GM10266 (cell line): ENCODE measurements around the gene FLCN.

Experiments
- DNase-seq: peaks from one replicate; pipeline ENCODE4 v3.0.0; 2012; ENCODE audit errors: extremely low spot score
- TF ChIP-seq, protein P1 (sequence below): IDR thresholded peaks from 2 replicates; pipeline ENCODE4 v1.5.1; 2012; ENCODE audit warnings: mild to moderate bottlenecking, low read depth; ENCODE audit not compliant: control insufficient read depth, insufficient read depth; ENCODE audit errors: missing control alignments

The FLCN gene

GRCh38 chr17:17165666-17166308 lies 71.2 kb downstream of the FLCN start:
- TF ChIP-seq, protein P1, sequence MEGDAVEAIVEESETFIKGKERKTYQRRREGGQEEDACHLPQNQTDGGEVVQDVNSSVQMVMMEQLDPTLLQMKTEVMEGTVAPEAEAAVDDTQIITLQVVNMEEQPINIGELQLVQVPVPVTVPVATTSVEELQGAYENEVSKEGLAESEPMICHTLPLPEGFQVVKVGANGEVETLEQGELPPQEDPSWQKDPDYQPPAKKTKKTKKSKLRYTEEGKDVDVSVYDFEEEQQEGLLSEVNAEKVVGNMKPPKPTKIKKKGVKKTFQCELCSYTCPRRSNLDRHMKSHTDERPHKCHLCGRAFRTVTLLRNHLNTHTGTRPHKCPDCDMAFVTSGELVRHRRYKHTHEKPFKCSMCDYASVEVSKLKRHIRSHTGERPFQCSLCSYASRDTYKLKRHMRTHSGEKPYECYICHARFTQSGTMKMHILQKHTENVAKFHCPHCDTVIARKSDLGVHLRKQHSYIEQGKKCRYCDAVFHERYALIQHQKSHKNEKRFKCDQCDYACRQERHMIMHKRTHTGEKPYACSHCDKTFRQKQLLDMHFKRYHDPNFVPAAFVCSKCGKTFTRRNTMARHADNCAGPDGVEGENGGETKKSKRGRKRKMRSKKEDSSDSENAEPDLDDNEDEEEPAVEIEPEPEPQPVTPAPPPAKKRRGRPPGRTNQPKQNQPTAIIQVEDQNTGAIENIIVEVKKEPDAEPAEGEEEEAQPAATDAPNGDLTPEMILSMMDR, result no peak
- no peak for DNase-seq

DNA sequence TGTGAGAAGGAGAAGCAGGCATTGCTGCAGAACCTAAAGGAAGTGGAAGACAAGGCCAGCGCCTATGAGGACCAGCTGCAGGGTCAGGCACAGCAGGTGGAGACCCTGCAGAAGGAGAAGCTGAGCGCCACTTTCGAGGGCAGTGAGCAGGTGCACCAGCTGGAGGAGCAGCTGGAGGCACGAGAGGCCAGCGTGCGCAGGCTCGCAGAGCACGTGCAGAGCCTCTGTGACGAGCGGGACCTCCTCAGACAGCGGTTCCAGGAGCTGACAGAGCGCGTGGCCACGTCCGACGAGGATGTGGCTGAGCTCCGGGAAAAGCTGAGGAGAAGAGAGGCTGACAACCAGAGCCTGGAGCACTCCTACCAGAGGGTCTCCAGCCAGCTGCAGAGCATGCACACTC lies 72.3 kb downstream of the FLCN start:
- TF ChIP-seq, protein P1, result no peak
- DNase-seq, result no peak

DNA sequence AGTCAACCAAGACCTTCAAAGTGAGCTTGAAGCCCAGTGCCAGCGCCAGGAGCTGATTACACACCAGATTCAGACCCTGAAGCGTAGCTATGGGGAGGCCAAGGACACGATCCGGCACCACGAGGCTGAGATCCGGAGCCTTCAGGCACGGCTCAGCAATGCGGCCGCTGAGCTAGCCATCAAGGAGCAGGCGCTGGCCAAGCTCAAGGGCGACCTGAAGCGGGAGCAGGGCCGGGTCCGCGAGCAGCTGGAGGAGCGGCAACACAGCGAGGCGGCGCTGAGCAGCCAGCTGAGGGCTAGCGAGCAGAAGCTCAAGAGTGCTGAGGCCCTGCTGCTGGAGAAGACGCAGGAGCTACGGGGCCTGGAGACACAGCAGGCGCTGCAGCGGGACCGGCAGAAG lies 72.8 kb downstream of the FLCN start:
- TF ChIP-seq, protein P1, result no peak
- DNase-seq, result no peak
